ENCODE measurements around the gene TRMT61B. TPM values are rescaled to one million over a fixed set of nuclear protein-coding genes. Genes with fewer than 3 reads are reported as not detected.

Gene TRMT61B
- total and polyA plus RNA-seq, 2 of the 13 experiments (the other 11 are each of a cell fraction or from before 2014, with no cell fraction given) = 19.7 to 23.5 TPM

DNA sequence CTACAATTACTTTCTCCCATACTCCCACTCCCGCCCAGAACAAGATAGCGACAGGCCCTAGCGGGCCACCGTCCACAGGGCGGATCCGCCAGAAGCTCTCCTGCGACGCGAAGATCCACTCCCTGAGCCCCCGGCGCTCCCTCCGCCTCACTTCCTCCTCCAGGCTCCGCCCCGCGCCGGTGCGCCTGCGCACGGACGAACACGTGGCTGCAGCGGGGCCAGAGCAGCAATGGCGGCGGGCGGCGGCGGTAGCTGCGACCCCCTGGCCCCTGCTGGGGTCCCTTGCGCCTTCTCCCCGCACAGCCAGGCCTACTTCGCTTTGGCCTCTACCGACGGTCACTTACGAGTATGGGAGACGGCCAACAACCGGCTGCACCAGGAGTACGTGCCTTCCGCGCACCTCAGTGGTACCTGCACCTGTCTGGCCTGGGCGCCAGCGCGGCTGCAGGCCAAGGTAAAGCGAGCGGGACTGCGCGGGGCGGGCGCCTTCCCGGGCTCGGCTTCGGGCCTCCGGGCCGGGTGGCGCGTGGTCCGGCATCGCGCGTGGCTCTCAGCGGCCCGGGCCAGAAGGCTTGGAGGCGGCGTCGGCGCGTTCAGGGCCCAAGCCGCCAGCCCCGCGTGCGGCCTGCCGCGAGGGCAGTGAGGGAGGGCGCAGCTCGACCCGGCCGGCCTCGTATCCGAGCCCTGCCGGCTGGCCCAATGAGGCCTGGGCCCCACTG is 24.5 kb upstream of the TRMT61B start, which contains the start of gene WDR43 (continued):
- TF ChIP-seq KLF6 (CRISPR knock-in tag; IDR thresholded peaks at IDR 0.05) (peak; percentile 86), FOXK1 (CRISPR knock-in tag; IDR thresholded peaks at IDR 0.05; ENCODE audit: borderline replicate concordance, low read depth) (peak; percentile 71), SALL2 (CRISPR knock-in tag; IDR thresholded peaks at IDR 0.05) (peak; percentile 74; the same call in 1 of the 2 replicates), RORA (CRISPR knock-in tag; IDR thresholded peaks at IDR 0.05) (no peak), STAT5B (CRISPR knock-in tag; IDR thresholded peaks at IDR 0.05) (peak; percentile 92), BCL6 (CRISPR knock-in tag; IDR thresholded peaks at IDR 0.05) (peak; percentile 77), GABPA (IDR thresholded peaks at IDR 0.05; ENCODE audit: low read depth, low read length) (peak; percentile 74), GABPA (CRISPR knock-in tag; IDR thresholded peaks at IDR 0.05; ENCODE audit: low read depth) (peak; percentile 89), SP4 (CRISPR knock-in tag; IDR thresholded peaks at IDR 0.05) (peak; percentile 97), HDAC1 (CRISPR knock-in tag; IDR thresholded peaks at IDR 0.05) (peak; percentile 92), FIP1L1 (IDR thresholded peaks at IDR 0.05; ENCODE audit: borderline replicate concordance, insufficient read depth, low read depth, low read length) (peak; percentile 96; the same call in 1 of the 2 replicates), TOE1 (CRISPR knock-in tag; IDR thresholded peaks at IDR 0.05) (no peak), NBN (conservative IDR thresholded peaks at IDR 0.05) (no peak), RAD51 (IDR thresholded peaks at IDR 0.05; ENCODE audit: borderline replicate concordance) (peak; percentile 29; the same call in 1 of the 2 replicates), ZSCAN22 (CRISPR knock-in tag; IDR thresholded peaks at IDR 0.05) (0 out of 2 replicates have a peak, but pooled peaks have one; percentile 50)
- TF ChIP-seq, protein P1, sequence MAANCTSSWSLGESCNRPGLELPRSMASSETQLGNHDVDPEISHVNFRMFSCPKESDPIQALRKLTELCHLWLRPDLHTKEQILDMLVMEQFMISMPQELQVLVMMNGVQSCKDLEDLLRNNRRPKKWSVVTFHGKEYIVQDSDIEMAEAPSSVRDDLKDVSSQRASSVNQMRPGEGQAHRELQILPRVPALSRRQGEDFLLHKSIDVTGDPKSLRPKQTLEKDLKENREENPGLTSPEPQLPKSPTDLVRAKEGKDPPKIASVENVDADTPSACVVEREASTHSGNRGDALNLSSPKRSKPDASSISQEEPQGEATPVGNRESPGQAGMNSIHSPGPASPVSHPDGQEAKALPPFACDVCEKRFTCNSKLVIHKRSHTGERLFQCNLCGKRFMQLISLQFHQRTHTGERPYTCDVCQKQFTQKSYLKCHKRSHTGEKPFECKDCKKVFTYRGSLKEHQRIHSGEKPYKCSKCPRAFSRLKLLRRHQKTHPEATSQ (CRISPR knock-in tag; IDR thresholded peaks at IDR 0.05; ENCODE audit: borderline replicate concordance) = peak; percentile 92; the same call in 1 of the 2 replicates
- TF ChIP-seq, protein P2, sequence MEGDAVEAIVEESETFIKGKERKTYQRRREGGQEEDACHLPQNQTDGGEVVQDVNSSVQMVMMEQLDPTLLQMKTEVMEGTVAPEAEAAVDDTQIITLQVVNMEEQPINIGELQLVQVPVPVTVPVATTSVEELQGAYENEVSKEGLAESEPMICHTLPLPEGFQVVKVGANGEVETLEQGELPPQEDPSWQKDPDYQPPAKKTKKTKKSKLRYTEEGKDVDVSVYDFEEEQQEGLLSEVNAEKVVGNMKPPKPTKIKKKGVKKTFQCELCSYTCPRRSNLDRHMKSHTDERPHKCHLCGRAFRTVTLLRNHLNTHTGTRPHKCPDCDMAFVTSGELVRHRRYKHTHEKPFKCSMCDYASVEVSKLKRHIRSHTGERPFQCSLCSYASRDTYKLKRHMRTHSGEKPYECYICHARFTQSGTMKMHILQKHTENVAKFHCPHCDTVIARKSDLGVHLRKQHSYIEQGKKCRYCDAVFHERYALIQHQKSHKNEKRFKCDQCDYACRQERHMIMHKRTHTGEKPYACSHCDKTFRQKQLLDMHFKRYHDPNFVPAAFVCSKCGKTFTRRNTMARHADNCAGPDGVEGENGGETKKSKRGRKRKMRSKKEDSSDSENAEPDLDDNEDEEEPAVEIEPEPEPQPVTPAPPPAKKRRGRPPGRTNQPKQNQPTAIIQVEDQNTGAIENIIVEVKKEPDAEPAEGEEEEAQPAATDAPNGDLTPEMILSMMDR (CRISPR knock-in tag; IDR thresholded peaks at IDR 0.05) = no peak
- TF ChIP-seq, protein P3, sequence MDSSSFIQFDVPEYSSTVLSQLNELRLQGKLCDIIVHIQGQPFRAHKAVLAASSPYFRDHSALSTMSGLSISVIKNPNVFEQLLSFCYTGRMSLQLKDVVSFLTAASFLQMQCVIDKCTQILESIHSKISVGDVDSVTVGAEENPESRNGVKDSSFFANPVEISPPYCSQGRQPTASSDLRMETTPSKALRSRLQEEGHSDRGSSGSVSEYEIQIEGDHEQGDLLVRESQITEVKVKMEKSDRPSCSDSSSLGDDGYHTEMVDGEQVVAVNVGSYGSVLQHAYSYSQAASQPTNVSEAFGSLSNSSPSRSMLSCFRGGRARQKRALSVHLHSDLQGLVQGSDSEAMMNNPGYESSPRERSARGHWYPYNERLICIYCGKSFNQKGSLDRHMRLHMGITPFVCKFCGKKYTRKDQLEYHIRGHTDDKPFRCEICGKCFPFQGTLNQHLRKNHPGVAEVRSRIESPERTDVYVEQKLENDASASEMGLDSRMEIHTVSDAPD (CRISPR knock-in tag; IDR thresholded peaks at IDR 0.05) = 0 out of 2 replicates have a peak, but pooled peaks have one; percentile 75
- TF ChIP-seq, protein P4, sequence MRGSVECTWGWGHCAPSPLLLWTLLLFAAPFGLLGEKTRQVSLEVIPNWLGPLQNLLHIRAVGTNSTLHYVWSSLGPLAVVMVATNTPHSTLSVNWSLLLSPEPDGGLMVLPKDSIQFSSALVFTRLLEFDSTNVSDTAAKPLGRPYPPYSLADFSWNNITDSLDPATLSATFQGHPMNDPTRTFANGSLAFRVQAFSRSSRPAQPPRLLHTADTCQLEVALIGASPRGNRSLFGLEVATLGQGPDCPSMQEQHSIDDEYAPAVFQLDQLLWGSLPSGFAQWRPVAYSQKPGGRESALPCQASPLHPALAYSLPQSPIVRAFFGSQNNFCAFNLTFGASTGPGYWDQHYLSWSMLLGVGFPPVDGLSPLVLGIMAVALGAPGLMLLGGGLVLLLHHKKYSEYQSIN (CRISPR knock-in tag; IDR thresholded peaks at IDR 0.05; ENCODE audit: borderline replicate concordance) = no peak
- TF ChIP-seq, protein P5, sequence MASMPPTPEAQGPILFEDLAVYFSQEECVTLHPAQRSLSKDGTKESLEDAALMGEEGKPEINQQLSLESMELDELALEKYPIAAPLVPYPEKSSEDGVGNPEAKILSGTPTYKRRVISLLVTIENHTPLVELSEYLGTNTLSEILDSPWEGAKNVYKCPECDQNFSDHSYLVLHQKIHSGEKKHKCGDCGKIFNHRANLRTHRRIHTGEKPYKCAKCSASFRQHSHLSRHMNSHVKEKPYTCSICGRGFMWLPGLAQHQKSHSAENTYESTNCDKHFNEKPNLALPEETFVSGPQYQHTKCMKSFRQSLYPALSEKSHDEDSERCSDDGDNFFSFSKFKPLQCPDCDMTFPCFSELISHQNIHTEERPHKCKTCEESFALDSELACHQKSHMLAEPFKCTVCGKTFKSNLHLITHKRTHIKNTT (CRISPR knock-in tag; IDR thresholded peaks at IDR 0.05) = 0 out of 2 replicates have a peak, but pooled peaks have one; percentile 63
- TF ChIP-seq, protein P6, sequence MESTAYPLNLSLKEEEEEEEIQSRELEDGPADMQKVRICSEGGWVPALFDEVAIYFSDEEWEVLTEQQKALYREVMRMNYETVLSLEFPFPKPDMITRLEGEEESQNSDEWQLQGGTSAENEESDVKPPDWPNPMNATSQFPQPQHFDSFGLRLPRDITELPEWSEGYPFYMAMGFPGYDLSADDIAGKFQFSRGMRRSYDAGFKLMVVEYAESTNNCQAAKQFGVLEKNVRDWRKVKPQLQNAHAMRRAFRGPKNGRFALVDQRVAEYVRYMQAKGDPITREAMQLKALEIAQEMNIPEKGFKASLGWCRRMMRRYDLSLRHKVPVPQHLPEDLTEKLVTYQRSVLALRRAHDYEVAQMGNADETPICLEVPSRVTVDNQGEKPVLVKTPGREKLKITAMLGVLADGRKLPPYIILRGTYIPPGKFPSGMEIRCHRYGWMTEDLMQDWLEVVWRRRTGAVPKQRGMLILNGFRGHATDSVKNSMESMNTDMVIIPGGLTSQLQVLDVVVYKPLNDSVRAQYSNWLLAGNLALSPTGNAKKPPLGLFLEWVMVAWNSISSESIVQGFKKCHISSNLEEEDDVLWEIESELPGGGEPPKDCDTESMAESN (CRISPR knock-in tag; conservative IDR thresholded peaks at IDR 0.05) = peak; percentile 87
